OCI-LY3 (cell line): ENCODE measurements around the gene WWOX.

Experiments
- H2AFZ ChIP-seq: fragments of 200-600, 300-600 bp; shearing (Covaris generic); 2 replicates; pipeline ENCODE4 v1.6.0; 2014; ENCODE audit warnings: antibody characterized with exemption, low read depth, low read length
- H3K27ac ChIP-seq: fragments of 200-600, 300-600 bp; sonication (generic); 2 replicates; pipeline ENCODE4 v1.5.1; 2014; ENCODE audit warnings: mild to moderate bottlenecking, low read length, moderate library complexity, mixed read lengths
- H3K27me3 ChIP-seq: fragments of 200-600, 300-600 bp; sonication (generic); 2 replicates; pipeline ENCODE4 v1.6.1; 2014; ENCODE audit warnings: low read depth, low read length, mixed read lengths
- H3K36me3 ChIP-seq: fragments of 200-600, 300-600 bp; sonication (generic); replicated peaks from 2 replicates; pipeline ENCODE3; 2014; ENCODE audit warnings: low read depth, low read length, mixed read lengths
- H3K4me1 ChIP-seq: fragments of 300-600, 200-600 bp; sonication (generic); 2 replicates; pipeline ENCODE4 v1.6.1; 2014; ENCODE audit warnings: low read length, mixed read lengths
- H3K4me2 ChIP-seq: fragments of 200-600, 300-600 bp; sonication (generic); 2 replicates; pipeline ENCODE4 v1.6.1; 2014; ENCODE audit warnings: low read length, mixed read lengths
- H3K4me3 ChIP-seq: fragments of 300-600, 200-600 bp; sonication (generic); 2 replicates; pipeline ENCODE4 v1.5.1; 2014; ENCODE audit warnings: antibody characterized with exemption, mild to moderate bottlenecking, low read length, moderate library complexity
- H3K79me2 ChIP-seq: fragments of 300-600, 200-600 bp; shearing (Covaris generic); 2 replicates; pipeline ENCODE4 v1.6.1; 2014; ENCODE audit warnings: mild to moderate bottlenecking, low read length, mixed read lengths
- H3K9ac ChIP-seq: fragments of 300-600, 200-600 bp; shearing (Covaris generic); 2 replicates; pipeline ENCODE4 v1.6.0; 2014; ENCODE audit warnings: mild to moderate bottlenecking, low read length, moderate library complexity
- H3K9me3 ChIP-seq: fragments of 200-600, 300-600 bp; shearing (Covaris generic); 2 replicates; pipeline ENCODE4 v1.6.1; 2014; ENCODE audit warnings: low read length, mixed read lengths; ENCODE audit not compliant: insufficient read depth
- H4K20me1 ChIP-seq: fragments of 200-600, 300-600 bp; sonication (generic); 2 replicates; pipeline ENCODE4 v1.6.1; 2016; ENCODE audit warnings: low read length, mixed read lengths; ENCODE audit not compliant: insufficient read depth
- CTCF ChIP-seq: fragments of 200-600, 300-600 bp; sonication (generic); IDR thresholded peaks from 2 replicates; pipeline ENCODE4 v1.5.1; 2014; ENCODE audit warnings: antibody characterized with exemption, low read length, low read depth
- EZH2phosphoT487 ChIP-seq: fragments of 200-600 bp; shearing (Covaris generic); IDR thresholded peaks from 2 replicates; pipeline ENCODE4 v1.6.1; 2018; ENCODE audit warnings: antibody characterized with exemption, mixed run types, low read depth

The WWOX gene

GRCh38 chr16:79177018-79177417 lies 1077.6 kb downstream of the WWOX start:
- Histone ChIP-seq H3K79me2 (no peaks in the 10 kb centered on the region), H3K4me2 (no peak overlapping the region), H3K27ac (no peak overlapping the region), H3K36me3 (no peaks in the 10 kb centered on the region), H3K27me3 (no peaks in the 10 kb centered on the region), H3K9me3 (no peaks in the 10 kb centered on the region), H2AFZ (no peak overlapping the region), H3K4me1 (no peaks in the 10 kb centered on the region), H3K4me3 (no peak overlapping the region), H3K9ac (no peak overlapping the region), H4K20me1 (no peaks in the 10 kb centered on the region)
- TF ChIP-seq EZH2phosphoT487 (no peak), CTCF (no peak)

GRCh38 chr16:79181419-79181818 lies 1082.0 kb downstream of the WWOX start:
- peaks cover 4% of the 10 kb centered on the region; the same call in 1 of the 2 replicates for H3K27me3 ChIP-seq
- no peaks in the 10 kb centered on the region for H3K36me3 ChIP-seq
- no peak overlapping the region for H3K27ac ChIP-seq
- no peaks in the 10 kb centered on the region for H4K20me1 ChIP-seq
- H3K79me2 ChIP-seq = no peaks in the 10 kb centered on the region
- H3K9me3 ChIP-seq = no peaks in the 10 kb centered on the region
- no peak overlapping the region for H3K4me2 ChIP-seq
- TF ChIP-seq CTCF (no peak), EZH2phosphoT487 (no peak)
- no peak overlapping the region for H3K4me3 ChIP-seq
- H2AFZ ChIP-seq = no peak overlapping the region
- H3K9ac ChIP-seq = no peak overlapping the region
- H3K4me1 ChIP-seq = no peaks in the 10 kb centered on the region

DNA sequence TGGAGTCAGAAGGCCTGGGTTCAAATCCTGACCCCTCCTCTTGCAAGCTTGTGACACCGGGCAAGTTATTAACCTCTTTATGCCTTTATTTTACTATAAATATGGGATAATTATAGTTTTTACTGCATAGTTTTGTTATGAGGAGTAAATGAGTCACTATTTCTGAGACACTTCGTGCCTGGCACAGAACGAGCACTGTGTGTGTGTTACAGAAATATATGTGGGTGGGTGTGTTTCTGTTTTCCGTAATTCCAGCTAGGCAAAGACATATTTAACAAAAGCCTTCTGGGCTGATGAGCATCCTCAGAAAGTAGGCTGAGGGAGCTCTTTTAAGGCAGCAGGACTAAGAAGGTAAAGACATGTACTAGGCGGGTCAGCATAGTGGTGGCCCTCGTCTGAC lies 1083.2 kb downstream of the WWOX start:
- H3K9ac ChIP-seq = no peak overlapping the region
- H2AFZ ChIP-seq = no peak overlapping the region
- H3K4me2 ChIP-seq = no peak overlapping the region
- no peaks in the 10 kb centered on the region for H3K4me1 ChIP-seq
- H3K36me3 ChIP-seq = no peaks in the 10 kb centered on the region
- no peak overlapping the region for H3K27ac ChIP-seq
- no peaks in the 10 kb centered on the region for H4K20me1 ChIP-seq
- no peak overlapping the region for H3K4me3 ChIP-seq
- H3K27me3 ChIP-seq = peaks cover 4% of the 10 kb centered on the region; the same call in 1 of the 2 replicates
- no peaks in the 10 kb centered on the region for H3K79me2 ChIP-seq
- no peak for TF ChIP-seq EZH2phosphoT487
- no peak for TF ChIP-seq CTCF
- H3K9me3 ChIP-seq = no peaks in the 10 kb centered on the region

DNA sequence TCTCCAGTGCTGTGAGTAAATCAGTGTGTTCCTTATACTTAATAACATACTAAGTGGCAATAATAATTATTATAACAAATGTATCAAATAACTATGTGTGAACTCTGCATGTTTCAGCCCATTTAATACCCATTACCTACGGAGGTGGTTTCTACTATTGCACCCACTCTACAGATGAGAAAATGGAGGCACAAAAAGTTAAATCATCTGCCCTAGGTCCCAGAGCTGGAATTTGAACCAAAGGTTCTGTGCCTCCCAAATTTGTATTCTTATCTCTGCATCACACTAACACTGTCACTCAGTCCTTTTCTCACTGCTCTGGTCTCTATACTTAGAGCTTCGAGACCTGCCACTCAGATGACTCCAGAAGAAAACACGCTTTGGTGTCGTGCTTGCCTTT lies 1084.1 kb downstream of the WWOX start:
- Histone ChIP-seq H3K79me2 (no peaks in the 10 kb centered on the region), H4K20me1 (no peaks in the 10 kb centered on the region)
- TF ChIP-seq EZH2phosphoT487 (no peak), CTCF (no peak)

More for the DNA sequence above, 1084.1 kb downstream of the WWOX start:
- Histone ChIP-seq H3K4me1 (no peaks in the 10 kb centered on the region), H3K27me3 (peaks cover 8% of the 10 kb centered on the region; the same call in 1 of the 2 replicates), H3K9me3 (no peaks in the 10 kb centered on the region), H3K36me3 (no peaks in the 10 kb centered on the region), H2AFZ (no peak overlapping the region), H3K9ac (no peak overlapping the region), H3K27ac (no peak overlapping the region), H3K4me3 (no peak overlapping the region), H3K4me2 (no peak overlapping the region)
